ENCODE results near the gene CCL22.

The CCL22 gene

GRCh38 chr16:57318240-57318970 lies 40.2 kb upstream of the CCL22 start:
- in situ Hi-C loops (cut with MboI; ENCODE audit: low sequenced_read_pairs, unreplicated experiment): no loop called here
- no peak for DNase-seq (ENCODE audit: low spot score)
- no peak for TF ChIP-seq CTCF (IDR thresholded peaks at IDR 0.05; ENCODE audit: borderline replicate concordance, control extremely low read depth, extremely low read depth, insufficient read depth, missing control alignments)

GRCh38 chr16:57319646-57320045 lies 38.9 kb upstream of the CCL22 start:
- no peak for DNase-seq (ENCODE audit: low spot score)
- in situ Hi-C loops (cut with MboI; ENCODE audit: low sequenced_read_pairs, unreplicated experiment): no loop called here
- TF ChIP-seq CTCF (IDR thresholded peaks at IDR 0.05; ENCODE audit: borderline replicate concordance, control extremely low read depth, extremely low read depth, insufficient read depth, missing control alignments): no peak

- no peak for TF ChIP-seq CTCF (IDR thresholded peaks at IDR 0.05; ENCODE audit: borderline replicate concordance, control extremely low read depth, extremely low read depth, insufficient read depth, missing control alignments)
- no peak for DNase-seq (ENCODE audit: low spot score)
- in situ Hi-C loops (cut with MboI; ENCODE audit: low sequenced_read_pairs, unreplicated experiment): no loop called here
These were observed 33.8 kb upstream of the CCL22 start for GRCh38 chr16:57324749-57325148.

- DNase-seq (ENCODE audit: low spot score): no peak
- in situ Hi-C loops (cut with MboI; ENCODE audit: low sequenced_read_pairs, unreplicated experiment): no loop called here
- TF ChIP-seq CTCF (IDR thresholded peaks at IDR 0.05; ENCODE audit: borderline replicate concordance, control extremely low read depth, extremely low read depth, insufficient read depth, missing control alignments): no peak
These were observed 33.1 kb upstream of the CCL22 start for GRCh38 chr16:57325458-57325857.

- no peak for TF ChIP-seq CTCF (IDR thresholded peaks at IDR 0.05; ENCODE audit: borderline replicate concordance, control extremely low read depth, extremely low read depth, insufficient read depth, missing control alignments)
- DNase-seq (ENCODE audit: low spot score): no peak
- in situ Hi-C loops (cut with MboI; ENCODE audit: low sequenced_read_pairs, unreplicated experiment): no loop called here
These were observed 28.8 kb upstream of the CCL22 start for GRCh38 chr16:57329718-57330327.

GRCh38 chr16:57331355-57331754 lies 27.2 kb upstream of the CCL22 start:
- DNase-seq (ENCODE audit: low spot score): no peak
- in situ Hi-C loops (cut with MboI; ENCODE audit: low sequenced_read_pairs, unreplicated experiment): no loop called here
- no peak for TF ChIP-seq CTCF (IDR thresholded peaks at IDR 0.05; ENCODE audit: borderline replicate concordance, control extremely low read depth, extremely low read depth, insufficient read depth, missing control alignments)

Measured in GM13976 (cell line).